H1 (cell line): ENCODE measurements around the gene TMEM200B. TPM values are rescaled to one million over a fixed set of nuclear protein-coding genes. Genes with fewer than 3 reads are reported as not detected.

Experiments
- BCL11A ChIP-seq, 2 experiments: IDR thresholded peaks; one replicate each; pipeline ENCODE4 v1.6.1; 2011; ENCODE audit warnings: low read depth in 2 of 2, low read length in 2 of 2, mild to moderate bottlenecking in 2 of 2
- KDM5A ChIP-seq: fragments of 200-600 bp; IDR thresholded peaks from 2 replicates; pipeline ENCODE4 v1.7.1; 2012; ENCODE audit warnings: mild to moderate bottlenecking, low read length, inconsistent platforms, mixed read lengths
- RAD21 ChIP-seq, 2 experiments: IDR thresholded peaks in 1 of 2; conservative IDR thresholded peaks in 1 of 2; 2 replicates each; pipeline ENCODE4 v1.6.1; 2011; ENCODE audit warnings: low read depth in 2 of 2, low read length in 2 of 2, improper control_type of control experiment in 1 of 2, inconsistent platforms in 1 of 2, mild to moderate bottlenecking in 1 of 2, moderate library complexity in 1 of 2
- SIN3A ChIP-seq, 2 experiments: IDR thresholded peaks in 1 of 2; conservative IDR thresholded peaks in 1 of 2; 2 replicates each; pipeline ENCODE4 v1.6.1; 2011 to 2012; ENCODE audit warnings: low read length in 2 of 2, improper control_type of control experiment in 1 of 2, low read depth in 1 of 2, mild to moderate bottlenecking in 1 of 2
- SIRT6 ChIP-seq: IDR thresholded peaks from one replicate; pipeline ENCODE4 v1.7.1; 2012; ENCODE audit warnings: low read length, inconsistent platforms
- polyA plus RNA-seq, 7 experiments: library from polyadenylated mRNA; depleted of rRNA in 3 of 7; stranded (reverse) in 5 of 7; unstranded in 2 of 7; fragments of >200 nt in 5 of 7; fragments of 200-250 nt in 2 of 7; gene quantifications; 1 replicate in 5 of 7; 2 replicates in 1 of 7; 4 replicates in 1 of 7; pipeline versions ENCODE4 v1.2.1 to v1.2.3, GENCODE V29; 2011 to 2013; ENCODE audit warnings: missing spikeins in 2 of 7, mixed read lengths in 2 of 7
- total RNA-seq: library from RNA; stranded (reverse); fragmentation: NEBNext Ultra II Directional; extraction: Animal tissue kit (Norgen Biotek cat#: 25700); gene quantifications from 2 replicates; pipeline ENCODE4 v1.2.1, GENCODE V29; 2021
- TF ChIP-seq, protein P1 (sequence below): fragments of 300-600 bp; sonication (generic); IDR thresholded peaks from 2 replicates; pipeline ENCODE4 v1.7.1; 2012; ENCODE audit warnings: low read length, moderate library complexity, mild to moderate bottlenecking, inconsistent platforms; ENCODE audit not compliant: insufficient replicate concordance

The TMEM200B gene
- total and polyA plus RNA-seq, 2 of the 8 experiments (the other 6 are each of a cell fraction or from before 2014, with no cell fraction given): 4.9 to 11.0 TPM

- TF ChIP-seq, protein P1, sequence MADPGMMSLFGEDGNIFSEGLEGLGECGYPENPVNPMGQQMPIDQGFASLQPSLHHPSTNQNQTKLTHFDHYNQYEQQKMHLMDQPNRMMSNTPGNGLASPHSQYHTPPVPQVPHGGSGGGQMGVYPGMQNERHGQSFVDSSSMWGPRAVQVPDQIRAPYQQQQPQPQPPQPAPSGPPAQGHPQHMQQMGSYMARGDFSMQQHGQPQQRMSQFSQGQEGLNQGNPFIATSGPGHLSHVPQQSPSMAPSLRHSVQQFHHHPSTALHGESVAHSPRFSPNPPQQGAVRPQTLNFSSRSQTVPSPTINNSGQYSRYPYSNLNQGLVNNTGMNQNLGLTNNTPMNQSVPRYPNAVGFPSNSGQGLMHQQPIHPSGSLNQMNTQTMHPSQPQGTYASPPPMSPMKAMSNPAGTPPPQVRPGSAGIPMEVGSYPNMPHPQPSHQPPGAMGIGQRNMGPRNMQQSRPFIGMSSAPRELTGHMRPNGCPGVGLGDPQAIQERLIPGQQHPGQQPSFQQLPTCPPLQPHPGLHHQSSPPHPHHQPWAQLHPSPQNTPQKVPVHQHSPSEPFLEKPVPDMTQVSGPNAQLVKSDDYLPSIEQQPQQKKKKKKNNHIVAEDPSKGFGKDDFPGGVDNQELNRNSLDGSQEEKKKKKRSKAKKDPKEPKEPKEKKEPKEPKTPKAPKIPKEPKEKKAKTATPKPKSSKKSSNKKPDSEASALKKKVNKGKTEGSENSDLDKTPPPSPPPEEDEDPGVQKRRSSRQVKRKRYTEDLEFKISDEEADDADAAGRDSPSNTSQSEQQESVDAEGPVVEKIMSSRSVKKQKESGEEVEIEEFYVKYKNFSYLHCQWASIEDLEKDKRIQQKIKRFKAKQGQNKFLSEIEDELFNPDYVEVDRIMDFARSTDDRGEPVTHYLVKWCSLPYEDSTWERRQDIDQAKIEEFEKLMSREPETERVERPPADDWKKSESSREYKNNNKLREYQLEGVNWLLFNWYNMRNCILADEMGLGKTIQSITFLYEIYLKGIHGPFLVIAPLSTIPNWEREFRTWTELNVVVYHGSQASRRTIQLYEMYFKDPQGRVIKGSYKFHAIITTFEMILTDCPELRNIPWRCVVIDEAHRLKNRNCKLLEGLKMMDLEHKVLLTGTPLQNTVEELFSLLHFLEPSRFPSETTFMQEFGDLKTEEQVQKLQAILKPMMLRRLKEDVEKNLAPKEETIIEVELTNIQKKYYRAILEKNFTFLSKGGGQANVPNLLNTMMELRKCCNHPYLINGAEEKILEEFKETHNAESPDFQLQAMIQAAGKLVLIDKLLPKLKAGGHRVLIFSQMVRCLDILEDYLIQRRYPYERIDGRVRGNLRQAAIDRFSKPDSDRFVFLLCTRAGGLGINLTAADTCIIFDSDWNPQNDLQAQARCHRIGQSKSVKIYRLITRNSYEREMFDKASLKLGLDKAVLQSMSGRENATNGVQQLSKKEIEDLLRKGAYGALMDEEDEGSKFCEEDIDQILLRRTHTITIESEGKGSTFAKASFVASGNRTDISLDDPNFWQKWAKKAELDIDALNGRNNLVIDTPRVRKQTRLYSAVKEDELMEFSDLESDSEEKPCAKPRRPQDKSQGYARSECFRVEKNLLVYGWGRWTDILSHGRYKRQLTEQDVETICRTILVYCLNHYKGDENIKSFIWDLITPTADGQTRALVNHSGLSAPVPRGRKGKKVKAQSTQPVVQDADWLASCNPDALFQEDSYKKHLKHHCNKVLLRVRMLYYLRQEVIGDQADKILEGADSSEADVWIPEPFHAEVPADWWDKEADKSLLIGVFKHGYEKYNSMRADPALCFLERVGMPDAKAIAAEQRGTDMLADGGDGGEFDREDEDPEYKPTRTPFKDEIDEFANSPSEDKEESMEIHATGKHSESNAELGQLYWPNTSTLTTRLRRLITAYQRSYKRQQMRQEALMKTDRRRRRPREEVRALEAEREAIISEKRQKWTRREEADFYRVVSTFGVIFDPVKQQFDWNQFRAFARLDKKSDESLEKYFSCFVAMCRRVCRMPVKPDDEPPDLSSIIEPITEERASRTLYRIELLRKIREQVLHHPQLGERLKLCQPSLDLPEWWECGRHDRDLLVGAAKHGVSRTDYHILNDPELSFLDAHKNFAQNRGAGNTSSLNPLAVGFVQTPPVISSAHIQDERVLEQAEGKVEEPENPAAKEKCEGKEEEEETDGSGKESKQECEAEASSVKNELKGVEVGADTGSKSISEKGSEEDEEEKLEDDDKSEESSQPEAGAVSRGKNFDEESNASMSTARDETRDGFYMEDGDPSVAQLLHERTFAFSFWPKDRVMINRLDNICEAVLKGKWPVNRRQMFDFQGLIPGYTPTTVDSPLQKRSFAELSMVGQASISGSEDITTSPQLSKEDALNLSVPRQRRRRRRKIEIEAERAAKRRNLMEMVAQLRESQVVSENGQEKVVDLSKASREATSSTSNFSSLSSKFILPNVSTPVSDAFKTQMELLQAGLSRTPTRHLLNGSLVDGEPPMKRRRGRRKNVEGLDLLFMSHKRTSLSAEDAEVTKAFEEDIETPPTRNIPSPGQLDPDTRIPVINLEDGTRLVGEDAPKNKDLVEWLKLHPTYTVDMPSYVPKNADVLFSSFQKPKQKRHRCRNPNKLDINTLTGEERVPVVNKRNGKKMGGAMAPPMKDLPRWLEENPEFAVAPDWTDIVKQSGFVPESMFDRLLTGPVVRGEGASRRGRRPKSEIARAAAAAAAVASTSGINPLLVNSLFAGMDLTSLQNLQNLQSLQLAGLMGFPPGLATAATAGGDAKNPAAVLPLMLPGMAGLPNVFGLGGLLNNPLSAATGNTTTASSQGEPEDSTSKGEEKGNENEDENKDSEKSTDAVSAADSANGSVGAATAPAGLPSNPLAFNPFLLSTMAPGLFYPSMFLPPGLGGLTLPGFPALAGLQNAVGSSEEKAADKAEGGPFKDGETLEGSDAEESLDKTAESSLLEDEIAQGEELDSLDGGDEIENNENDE: no peak
- TF ChIP-seq BCL11A (IDR thresholded peaks at IDR 0.05; ENCODE audit: low read depth in 2 of 2, low read length in 2 of 2): no peak
- no peak for TF ChIP-seq KDM5A
- no peak for TF ChIP-seq RAD21 (IDR thresholded peaks at IDR 0.05 in 1 of 2, conservative IDR thresholded peaks at IDR 0.05 in 1 of 2; ENCODE audit: low read depth in 2 of 2, low read length in 2 of 2)
- no peak for TF ChIP-seq SIN3A (conservative IDR thresholded peaks at IDR 0.05 in 1 of 2, IDR thresholded peaks at IDR 0.05 in 1 of 2; ENCODE audit: low read depth in 1 of 2, low read length in 2 of 2)
- no peak for TF ChIP-seq SIRT6
Measured at GRCh38 chr1:29113413-29114117, 10.1 kb downstream of the TMEM200B start (continued).
